Rectal smooth muscle tissue (tissue), 1 donor: ENCODE data around the gene AQP2.

Source experiments
- H3K27ac ChIP-seq: one replicate; pipeline ENCODE4 v1.7.0; 2013; ENCODE audit warnings: low read depth, low read length, inconsistent platforms
- H3K27me3 ChIP-seq: one replicate; pipeline ENCODE4 v1.7.0; 2013; ENCODE audit warnings: low read length; ENCODE audit not compliant: control insufficient read depth, insufficient read depth
- H3K36me3 ChIP-seq: one replicate; pipeline ENCODE4 v1.7.0; 2013; ENCODE audit warnings: low read length; ENCODE audit not compliant: control insufficient read depth, insufficient read depth
- H3K4me1 ChIP-seq: one replicate; pipeline ENCODE4 v1.7.0; 2013; ENCODE audit warnings: low read length; ENCODE audit not compliant: control insufficient read depth, insufficient read depth
- H3K4me3 ChIP-seq: one replicate; pipeline ENCODE4 v1.7.0; 2013; ENCODE audit warnings: low read length
- H3K9ac ChIP-seq: one replicate; pipeline ENCODE4 v1.7.0; 2013; ENCODE audit warnings: low read length

Gene AQP2

DNA sequence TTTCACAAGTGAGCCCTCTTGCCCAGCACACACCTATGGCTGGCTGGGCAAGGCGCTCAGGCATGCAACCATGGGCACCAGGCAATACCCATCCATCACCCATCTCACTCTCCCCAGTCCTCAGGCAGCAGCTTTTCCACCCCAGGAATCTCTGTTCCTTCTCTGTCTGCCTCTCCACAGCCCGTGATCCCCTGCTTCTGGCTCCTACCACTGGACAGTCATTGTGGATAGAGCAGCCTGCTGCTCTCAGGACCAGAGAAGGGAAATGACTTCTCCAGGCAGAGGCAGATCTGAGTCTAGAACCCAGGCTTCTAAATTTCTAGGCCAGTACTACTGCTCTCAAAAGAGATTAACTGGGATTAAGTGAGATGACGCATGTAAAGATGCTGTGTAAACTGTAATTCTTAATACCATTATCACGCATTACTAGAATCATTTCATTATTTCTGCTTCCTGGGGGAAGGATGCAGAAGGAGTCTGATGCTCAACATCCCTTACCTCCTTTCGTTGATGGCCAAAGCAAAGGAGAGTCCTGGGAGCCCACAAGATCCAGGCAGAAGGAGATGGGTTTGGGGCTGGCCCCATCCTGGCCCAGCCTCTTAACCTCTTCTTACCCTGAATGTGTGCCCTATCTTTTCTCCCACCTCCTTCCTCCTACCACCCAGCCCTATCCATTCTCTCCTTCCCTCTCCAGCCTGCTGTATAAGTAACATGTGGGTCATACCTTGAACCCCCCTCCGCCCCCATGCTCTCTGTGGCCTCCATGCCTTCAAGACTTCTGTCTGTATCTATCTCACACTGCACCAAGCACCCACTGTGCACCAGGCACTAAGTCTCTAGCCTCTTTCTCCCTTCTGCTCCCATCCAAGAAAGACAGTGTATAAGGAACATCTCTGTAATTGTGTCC lies 6.4 kb downstream of the AQP2 start:
- Histone ChIP-seq H3K4me3 (no peak overlapping the region), H3K4me1 (no peaks in the 10 kb centered on the region), H3K36me3 (no peaks in the 10 kb centered on the region), H3K9ac (no peak overlapping the region), H3K27ac (no peak overlapping the region), H3K27me3 (peaks cover 44% of the 10 kb centered on the region)

DNA sequence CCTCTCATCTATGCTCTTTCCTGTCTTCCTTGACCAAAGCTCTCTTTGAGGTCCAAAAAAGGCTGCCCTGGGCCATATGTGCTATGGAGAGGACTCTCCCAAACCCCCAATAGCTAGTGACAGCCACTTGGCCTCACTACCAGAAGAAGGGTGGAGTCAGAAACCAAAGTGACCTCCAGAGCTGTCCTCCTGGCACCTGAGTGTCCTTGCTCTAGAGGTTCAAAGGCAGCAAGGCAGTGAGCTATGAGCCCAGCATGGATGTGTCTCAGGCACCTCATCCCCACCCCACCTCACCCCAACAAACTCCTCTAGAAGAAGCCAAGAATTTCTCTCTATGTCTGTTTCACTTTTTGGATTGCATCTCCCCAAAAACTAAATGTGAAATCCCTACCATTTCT lies 7.0 kb downstream of the AQP2 start:
- peaks cover 44% of the 10 kb centered on the region for H3K27me3 ChIP-seq
- no peaks in the 10 kb centered on the region for H3K4me1 ChIP-seq
- no peak overlapping the region for H3K4me3 ChIP-seq
- H3K27ac ChIP-seq, result no peak overlapping the region
- H3K36me3 ChIP-seq, result no peaks in the 10 kb centered on the region
- H3K9ac ChIP-seq, result no peak overlapping the region

DNA sequence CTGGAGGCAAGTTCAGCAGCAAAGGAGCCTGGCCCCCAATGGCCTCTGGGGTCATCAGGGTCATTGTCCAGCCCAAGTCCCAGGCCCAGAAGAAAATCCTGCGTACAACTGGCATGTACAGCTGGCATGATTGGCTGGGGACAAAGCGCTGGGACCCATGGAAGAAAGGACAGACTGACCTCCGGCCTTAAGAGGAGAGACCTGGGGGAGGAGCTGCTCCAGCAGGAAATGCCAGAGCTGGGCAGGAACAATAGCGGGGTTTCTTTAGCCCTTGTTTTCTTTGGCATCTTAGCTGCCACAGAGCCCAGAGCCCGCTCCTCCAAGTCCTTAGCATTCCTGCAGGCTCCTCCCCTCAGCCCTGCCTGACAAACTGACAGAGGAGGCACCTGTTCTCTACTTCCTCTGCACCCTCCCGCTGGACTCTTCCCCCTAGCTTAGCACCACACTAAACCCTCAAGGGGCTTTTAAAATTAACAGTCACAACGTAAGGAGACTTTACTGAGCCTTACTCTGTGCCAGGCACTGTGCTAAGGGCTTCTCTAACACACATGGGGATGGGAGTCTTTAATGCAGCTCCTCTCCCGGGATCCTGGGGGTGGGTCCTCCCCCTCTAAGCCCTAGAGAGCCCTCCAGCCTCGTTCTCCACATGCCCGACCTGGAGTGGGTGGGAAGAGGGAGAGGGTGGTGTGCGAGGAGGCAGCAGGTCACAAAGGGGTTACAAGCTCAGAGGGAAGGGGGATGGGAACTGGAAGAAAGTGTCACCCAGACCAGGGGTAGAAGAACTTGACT lies 9.3 kb downstream of the AQP2 start:
- H3K4me1 ChIP-seq, result no peaks in the 10 kb centered on the region
- no peak overlapping the region for H3K9ac ChIP-seq
- no peak overlapping the region for H3K4me3 ChIP-seq
- H3K27me3 ChIP-seq, result peaks cover 37% of the 10 kb centered on the region
- H3K27ac ChIP-seq, result no peak overlapping the region
- no peaks in the 10 kb centered on the region for H3K36me3 ChIP-seq

DNA sequence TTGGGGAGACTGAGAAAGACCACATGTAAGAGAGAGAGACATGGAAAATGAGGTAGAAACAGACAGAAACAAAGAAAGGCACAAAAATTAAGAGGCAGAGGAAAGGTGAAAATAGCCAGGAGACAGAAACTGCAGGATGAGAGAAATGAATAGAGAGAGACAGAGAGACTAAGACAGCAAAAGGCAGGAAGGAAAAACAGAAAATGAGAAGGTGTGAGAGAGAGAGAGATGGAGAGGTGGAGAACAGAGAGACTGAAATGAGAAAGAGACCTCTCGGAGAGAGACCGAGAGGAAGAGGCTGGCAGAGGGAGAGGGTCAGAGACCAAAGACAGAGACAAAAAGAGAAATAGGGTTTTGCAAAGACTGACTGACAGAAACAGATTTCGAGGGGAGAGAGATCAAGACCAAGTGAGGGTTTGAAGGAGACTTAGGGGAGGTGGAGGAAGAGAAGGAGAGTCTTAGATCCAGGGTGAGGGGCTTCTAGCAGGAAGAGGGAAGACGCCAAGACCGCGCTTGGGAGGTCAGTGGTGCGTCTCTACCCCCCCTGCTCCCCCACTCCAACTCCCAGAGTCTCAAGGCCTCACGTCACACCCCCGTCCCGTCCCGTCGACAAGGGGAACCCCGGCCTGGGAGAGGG lies 10.1 kb downstream of the AQP2 start:
- no peaks in the 10 kb centered on the region for H3K4me1 ChIP-seq
- no peak overlapping the region for H3K9ac ChIP-seq
- H3K36me3 ChIP-seq, result no peaks in the 10 kb centered on the region
- no peak overlapping the region for H3K4me3 ChIP-seq
- no peak overlapping the region for H3K27ac ChIP-seq
- H3K27me3 ChIP-seq, result peaks cover 32% of the 10 kb centered on the region

DNA sequence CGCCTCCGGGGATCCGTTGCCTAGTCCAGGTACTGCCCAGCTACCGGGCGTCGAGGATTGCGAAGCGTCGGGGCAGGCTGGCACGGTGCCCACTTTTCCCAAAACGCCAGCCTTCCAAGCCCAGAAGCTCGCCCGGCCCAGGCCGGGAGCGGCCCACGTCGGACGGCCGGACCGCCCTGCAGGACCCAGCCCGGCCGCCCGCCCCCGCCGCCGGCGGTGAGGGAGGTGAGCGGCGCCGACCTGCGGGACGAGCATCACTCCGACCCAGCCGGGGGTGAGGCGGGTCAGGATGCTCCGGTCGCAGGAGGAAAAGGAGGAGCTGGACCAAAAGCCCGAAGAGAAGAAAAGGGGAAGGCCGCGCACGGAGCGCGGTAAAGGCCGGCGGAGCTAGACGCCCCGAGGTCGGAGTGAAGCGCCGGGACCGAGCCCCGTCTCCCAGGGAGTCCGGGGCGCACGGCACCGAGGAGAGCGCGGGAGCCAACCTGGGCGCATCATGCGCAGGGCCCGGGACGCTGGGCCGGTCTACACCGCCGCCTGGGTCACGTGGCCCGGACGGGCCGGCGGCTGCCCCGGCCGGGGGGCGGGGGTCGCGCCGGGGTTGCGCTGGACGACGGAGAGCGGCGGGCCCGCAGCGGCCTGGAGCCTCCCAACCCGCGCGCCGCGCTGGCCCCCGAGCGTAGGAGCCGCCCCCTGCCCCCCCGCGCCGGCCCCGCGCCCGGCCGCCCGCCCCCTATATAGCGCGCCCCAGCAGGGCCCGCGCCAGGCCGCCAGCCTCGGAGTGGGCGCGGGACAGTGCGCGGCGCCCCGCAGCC lies 10.8 kb downstream of the AQP2 start, which contains the start of gene AQP5:
AQP5 (plus strand) TSS at position 762 of the 812 bp plus-strand sequence. CDS start 146 bp downstream, outside the sequence.
- H3K36me3 ChIP-seq, result no peaks in the 10 kb centered on the region
- H3K4me1 ChIP-seq, result no peaks in the 10 kb centered on the region
- no peak within 1 kb of the TSS for H3K27ac ChIP-seq
- H3K9ac ChIP-seq, result no peak within 1 kb of the TSS
- peak within 1 kb of the TSS; percentile 41 for H3K4me3 ChIP-seq
- peaks cover 29% of the 10 kb centered on the region for H3K27me3 ChIP-seq

DNA sequence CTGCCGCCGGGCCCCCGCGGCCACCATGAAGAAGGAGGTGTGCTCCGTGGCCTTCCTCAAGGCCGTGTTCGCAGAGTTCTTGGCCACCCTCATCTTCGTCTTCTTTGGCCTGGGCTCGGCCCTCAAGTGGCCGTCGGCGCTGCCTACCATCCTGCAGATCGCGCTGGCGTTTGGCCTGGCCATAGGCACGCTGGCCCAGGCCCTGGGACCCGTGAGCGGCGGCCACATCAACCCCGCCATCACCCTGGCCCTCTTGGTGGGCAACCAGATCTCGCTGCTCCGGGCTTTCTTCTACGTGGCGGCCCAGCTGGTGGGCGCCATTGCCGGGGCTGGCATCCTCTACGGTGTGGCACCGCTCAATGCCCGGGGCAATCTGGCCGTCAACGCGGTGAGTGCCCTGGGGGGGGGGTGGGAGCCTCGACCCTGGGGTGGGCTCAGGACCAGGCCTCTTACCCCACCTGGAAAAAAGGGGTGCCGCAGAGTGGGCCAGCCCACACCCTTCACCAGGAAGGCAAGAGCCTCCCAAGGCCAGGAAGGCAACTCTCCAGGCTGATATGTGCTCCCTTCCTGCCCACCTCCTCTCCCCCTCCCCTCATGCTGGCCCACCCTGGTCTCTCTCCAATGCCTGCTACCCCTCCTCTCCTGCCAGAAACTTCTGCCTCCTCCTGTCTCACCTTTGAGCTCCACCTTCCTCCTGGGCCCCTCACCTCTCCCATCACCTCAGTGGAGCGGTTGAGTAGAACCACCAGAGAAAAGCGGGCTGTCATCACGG lies 11.6 kb downstream of the AQP2 start:
- no peak overlapping the region for H3K9ac ChIP-seq
- H3K4me1 ChIP-seq, result no peaks in the 10 kb centered on the region
- peaks cover 25% of the 10 kb centered on the region for H3K27me3 ChIP-seq
- H3K4me3 ChIP-seq, result no peak overlapping the region
- H3K36me3 ChIP-seq, result no peaks in the 10 kb centered on the region
- no peak overlapping the region for H3K27ac ChIP-seq

DNA sequence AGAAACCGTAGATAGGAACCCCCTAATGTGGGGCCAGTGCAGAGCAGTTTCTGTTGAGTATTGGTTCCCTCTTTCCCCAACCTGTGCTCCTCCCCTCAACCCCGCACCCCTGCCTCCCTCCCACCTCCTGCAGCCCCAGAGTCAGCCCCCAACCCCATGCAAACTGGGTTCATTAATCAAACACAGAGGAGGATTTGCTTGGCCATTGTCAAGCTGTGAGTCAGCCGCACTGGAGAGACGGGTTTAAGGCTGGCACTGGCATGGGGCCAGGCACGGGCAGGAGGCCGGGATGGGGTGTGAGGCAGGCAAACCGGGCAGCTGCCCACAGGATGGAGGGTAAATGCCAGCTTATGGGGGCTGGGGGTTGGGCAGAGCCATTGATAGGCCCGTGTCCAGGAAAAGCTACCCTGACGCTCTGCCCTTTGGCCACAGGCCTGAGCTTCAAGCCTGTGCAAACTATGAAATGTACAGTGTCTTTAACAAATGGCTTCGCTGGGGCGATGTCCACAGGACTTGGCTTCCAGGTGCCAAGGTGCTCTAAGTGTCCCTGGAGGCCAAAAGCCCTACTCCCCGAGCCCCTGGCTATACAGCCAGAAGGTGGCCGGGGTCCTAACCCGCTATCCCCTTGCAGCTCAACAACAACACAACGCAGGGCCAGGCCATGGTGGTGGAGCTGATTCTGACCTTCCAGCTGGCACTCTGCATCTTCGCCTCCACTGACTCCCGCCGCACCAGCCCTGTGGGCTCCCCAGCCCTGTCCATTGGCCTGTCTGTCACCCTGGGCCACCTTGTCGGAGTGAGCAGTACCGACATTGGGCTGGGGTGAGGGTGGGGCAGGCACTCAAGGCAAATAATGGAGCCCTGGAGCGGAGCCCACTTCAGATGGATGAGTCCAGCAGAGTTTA lies 12.6 kb downstream of the AQP2 start:
- H3K36me3 ChIP-seq, result no peaks in the 10 kb centered on the region
- peaks cover 25% of the 10 kb centered on the region for H3K27me3 ChIP-seq
- no peak overlapping the region for H3K27ac ChIP-seq
- H3K4me1 ChIP-seq, result no peaks in the 10 kb centered on the region
- H3K4me3 ChIP-seq, result no peak overlapping the region
- no peak overlapping the region for H3K9ac ChIP-seq

DNA sequence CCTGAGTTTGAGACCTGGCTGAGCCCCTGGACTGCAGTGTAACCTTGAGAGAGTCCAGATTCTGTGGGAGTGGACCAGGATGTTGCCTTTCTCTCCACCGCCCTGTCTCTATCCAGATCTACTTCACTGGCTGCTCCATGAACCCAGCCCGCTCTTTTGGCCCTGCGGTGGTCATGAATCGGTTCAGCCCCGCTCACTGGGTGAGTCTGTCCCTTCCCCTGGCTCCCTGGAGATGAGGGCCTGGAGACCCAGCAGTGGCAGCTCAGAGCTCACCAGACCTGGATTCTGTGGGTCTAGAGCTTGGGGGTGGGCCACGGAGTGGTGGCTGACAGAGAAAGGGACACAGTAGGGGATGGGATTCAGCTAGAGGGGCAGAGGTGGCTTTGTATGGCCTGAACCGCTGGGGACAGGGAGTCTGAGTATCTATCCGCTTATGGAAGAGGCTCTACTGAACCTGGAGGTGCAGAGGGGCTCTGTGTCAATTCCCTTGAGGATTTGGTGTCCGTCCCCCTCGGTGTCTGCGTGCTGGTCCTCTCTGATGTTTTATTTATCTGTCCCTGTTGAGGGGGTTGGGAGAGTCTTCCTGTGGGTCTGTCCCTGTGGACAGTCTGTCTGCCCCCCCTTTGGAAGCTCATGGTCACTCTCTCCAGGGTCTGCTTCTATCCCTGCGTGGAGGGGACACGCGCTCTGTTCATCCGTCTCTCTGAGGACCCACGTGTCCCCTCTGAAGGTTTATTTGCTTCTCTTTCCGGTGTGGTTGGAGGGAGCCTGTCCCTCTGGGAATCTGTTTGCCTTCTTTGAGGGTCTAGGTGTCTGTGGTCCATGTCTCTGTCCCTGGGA lies 13.7 kb downstream of the AQP2 start:
- H3K4me3 ChIP-seq, result no peak overlapping the region
- no peaks in the 10 kb centered on the region for H3K4me1 ChIP-seq
- H3K36me3 ChIP-seq, result no peaks in the 10 kb centered on the region
- H3K9ac ChIP-seq, result no peak overlapping the region
- no peak overlapping the region for H3K27ac ChIP-seq
- H3K27me3 ChIP-seq, result peaks cover 15% of the 10 kb centered on the region

DNA sequence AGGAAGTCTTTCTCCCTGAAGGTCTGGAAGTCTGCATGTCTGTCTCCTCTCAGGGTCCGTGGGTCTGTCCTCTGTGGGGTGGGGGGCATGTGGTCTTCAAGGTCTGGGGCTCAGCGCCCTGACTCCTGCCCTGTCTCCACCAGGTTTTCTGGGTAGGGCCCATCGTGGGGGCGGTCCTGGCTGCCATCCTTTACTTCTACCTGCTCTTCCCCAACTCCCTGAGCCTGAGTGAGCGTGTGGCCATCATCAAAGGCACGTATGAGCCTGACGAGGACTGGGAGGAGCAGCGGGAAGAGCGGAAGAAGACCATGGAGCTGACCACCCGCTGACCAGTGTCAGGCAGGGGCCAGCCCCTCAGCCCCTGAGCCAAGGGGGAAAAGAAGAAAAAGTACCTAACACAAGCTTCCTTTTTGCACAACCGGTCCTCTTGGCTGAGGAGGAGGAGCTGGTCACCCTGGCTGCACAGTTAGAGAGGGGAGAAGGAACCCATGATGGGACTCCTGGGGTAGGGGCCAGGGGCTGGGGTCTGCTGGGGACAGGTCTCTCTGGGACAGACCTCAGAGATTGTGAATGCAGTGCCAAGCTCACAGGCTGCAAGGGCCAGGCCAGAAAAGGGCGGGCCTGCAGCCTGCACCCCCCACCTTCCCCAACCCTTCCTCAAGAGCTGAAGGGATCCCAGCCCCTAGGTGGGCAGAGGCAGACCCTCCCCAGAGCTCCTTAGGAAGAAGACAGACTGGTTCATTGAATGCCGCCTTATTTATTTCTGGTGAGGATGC lies 14.5 kb downstream of the AQP2 start:
- Histone ChIP-seq H3K27me3 (peaks cover 10% of the 10 kb centered on the region), H3K36me3 (no peaks in the 10 kb centered on the region), H3K9ac (no peak overlapping the region), H3K4me3 (no peak overlapping the region), H3K27ac (no peak overlapping the region), H3K4me1 (no peaks in the 10 kb centered on the region)
